Measurements from ENCODE around the gene HMCES.

GRCh38 chr3:129268396-129268795 lies 10.3 kb upstream of the HMCES start:
- TF ChIP-seq POLR2A (IDR thresholded peaks at IDR 0.05; ENCODE audit: low read depth) (no peak), CTCF (IDR thresholded peaks at IDR 0.05) (no peak), POLR2AphosphoS5 (IDR thresholded peaks at IDR 0.05) (no peak)
